Loucy (cell line): ENCODE data around the gene DPF3.

ENCODE experiments used
- EZH2phosphoT487 ChIP-seq: fragments of 200-600 bp; IDR thresholded peaks from 2 replicates; pipeline ENCODE4 v1.6.1; 2018; ENCODE audit warnings: antibody characterized with exemption, mild to moderate bottlenecking, moderate library complexity, borderline replicate concordance
- TF ChIP-seq, protein P1 (sequence below): fragments of 200-600 bp; sonication (generic); conservative IDR thresholded peaks from 2 replicates; pipeline ENCODE4 v1.5.1; 2014; ENCODE audit warnings: mild to moderate bottlenecking, antibody characterized with exemption, low read length

- TF ChIP-seq, protein P1, sequence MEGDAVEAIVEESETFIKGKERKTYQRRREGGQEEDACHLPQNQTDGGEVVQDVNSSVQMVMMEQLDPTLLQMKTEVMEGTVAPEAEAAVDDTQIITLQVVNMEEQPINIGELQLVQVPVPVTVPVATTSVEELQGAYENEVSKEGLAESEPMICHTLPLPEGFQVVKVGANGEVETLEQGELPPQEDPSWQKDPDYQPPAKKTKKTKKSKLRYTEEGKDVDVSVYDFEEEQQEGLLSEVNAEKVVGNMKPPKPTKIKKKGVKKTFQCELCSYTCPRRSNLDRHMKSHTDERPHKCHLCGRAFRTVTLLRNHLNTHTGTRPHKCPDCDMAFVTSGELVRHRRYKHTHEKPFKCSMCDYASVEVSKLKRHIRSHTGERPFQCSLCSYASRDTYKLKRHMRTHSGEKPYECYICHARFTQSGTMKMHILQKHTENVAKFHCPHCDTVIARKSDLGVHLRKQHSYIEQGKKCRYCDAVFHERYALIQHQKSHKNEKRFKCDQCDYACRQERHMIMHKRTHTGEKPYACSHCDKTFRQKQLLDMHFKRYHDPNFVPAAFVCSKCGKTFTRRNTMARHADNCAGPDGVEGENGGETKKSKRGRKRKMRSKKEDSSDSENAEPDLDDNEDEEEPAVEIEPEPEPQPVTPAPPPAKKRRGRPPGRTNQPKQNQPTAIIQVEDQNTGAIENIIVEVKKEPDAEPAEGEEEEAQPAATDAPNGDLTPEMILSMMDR: peak; percentile 54
- no peak for TF ChIP-seq EZH2phosphoT487
Measured at GRCh38 chr14:72942934-72943333, 49.0 kb upstream of the DPF3 start.
